A549 (cell line): ENCODE data around the gene MGAT5.

Experiments
- CTCF ChIP-seq: fragments of >200 bp; sonication (Bioruptor Twin); formaldehyde crosslinking; IDR thresholded peaks from 3 replicates; pipeline ENCODE4 v1.5.1; 2016
- EHMT2 ChIP-seq: fragments of 200-600 bp; sonication (generic); IDR thresholded peaks from 2 replicates; pipeline ENCODE4 v1.6.1; 2016; ENCODE audit warnings: antibody characterized with exemption, low read depth, mild to moderate bottlenecking, moderate library complexity
- ELK1 ChIP-seq: fragments of 150-350 bp; IDR thresholded peaks from 2 replicates; pipeline ENCODE4 v1.6.1; 2014; ENCODE audit warnings: low read depth, mild to moderate bottlenecking, low read length
- HOXA7 ChIP-seq: fragments of 250-450 bp; sonication (Bioruptor Pico); IDR thresholded peaks from 2 replicates; pipeline ENCODE4 v1.5.0; 2020; ENCODE audit warnings: mild to moderate bottlenecking, moderate library complexity
- MAFK ChIP-seq: fragments of 450-650 bp; IDR thresholded peaks from 2 replicates; pipeline ENCODE4 v1.6.1; 2014; ENCODE audit not compliant: partially characterized antibody
- MYC ChIP-seq: IDR thresholded peaks from 2 replicates; pipeline ENCODE4 v1.6.1; 2012; ENCODE audit warnings: mild to moderate bottlenecking, inconsistent platforms, low read length, improper control_type of control experiment, borderline replicate concordance
- PHF8 ChIP-seq: fragments of 200-600 bp; sonication (generic); IDR thresholded peaks from 2 replicates; pipeline ENCODE4 v1.6.1; 2016; ENCODE audit warnings: low read depth, mild to moderate bottlenecking, antibody characterized with exemption, moderate library complexity, borderline replicate concordance
- POLR2A ChIP-seq: IDR thresholded peaks from 2 replicates; pipeline ENCODE4 v1.6.1; 2012; ENCODE audit warnings: mild to moderate bottlenecking, low read length
- RAD21 ChIP-seq, 2 experiments: fragments of >200 bp in 1 of 2; sonication (Bioruptor Twin) in 1 of 2; formaldehyde crosslinking in 1 of 2; IDR thresholded peaks in 1 of 2; conservative IDR thresholded peaks in 1 of 2; 2 replicates in 1 of 2; 3 replicates in 1 of 2; pipeline ENCODE4 v1.6.1; 2012 to 2018; ENCODE audit warnings: inconsistent platforms in 1 of 2
- REST ChIP-seq: fragments of 200-600 bp; sonication (generic); IDR thresholded peaks from 2 replicates; pipeline ENCODE4 v1.6.1; 2016; ENCODE audit warnings: antibody characterized with exemption, mild to moderate bottlenecking, moderate library complexity
- RFX5 ChIP-seq: fragments of 450-650 bp; IDR thresholded peaks from 2 replicates; pipeline ENCODE4 v1.7.1; 2014; ENCODE audit warnings: antibody characterized with exemption, mild to moderate bottlenecking, moderate library complexity
- USF2 ChIP-seq: fragments of 450-650 bp; IDR thresholded peaks from 2 replicates; pipeline ENCODE4 v1.6.1; 2014; ENCODE audit warnings: antibody characterized with exemption

GRCh38 chr2:134408386-134408785, 154.5 kb downstream of the MGAT5 start:
- TF ChIP-seq HOXA7 (CRISPR knock-in tag) = no peak
- TF ChIP-seq RAD21 (conservative IDR thresholded peaks at IDR 0.05 in 1 of 2, IDR thresholded peaks at IDR 0.05 in 1 of 2) = no peak
- no peak for TF ChIP-seq CTCF
- TF ChIP-seq POLR2A = no peak
- TF ChIP-seq ELK1 = no peak
- no peak for TF ChIP-seq USF2
- no peak for TF ChIP-seq RFX5
- TF ChIP-seq PHF8 = no peak
- no peak for TF ChIP-seq REST
- TF ChIP-seq EHMT2 = no peak
- TF ChIP-seq MAFK = no peak
- no peak for TF ChIP-seq MYC
